Neural cell (in vitro differentiated cells): Measurements from ENCODE around the gene KMT5B. TPM values are rescaled to one million over a fixed set of nuclear protein-coding genes. Genes with fewer than 3 reads are reported as not detected.

ENCODE experiments used
- H2AFZ ChIP-seq: fragments of 200-600, 300-800 bp; sonication (generic), shearing (Covaris generic); 2 replicates; pipeline ENCODE4 v1.6.0; 2014; ENCODE audit warnings: low read depth, mild to moderate bottlenecking, antibody characterized with exemption, low read length, moderate library complexity
- H3F3A ChIP-seq: fragments of 200-600 bp; shearing (Covaris generic); 2 replicates; pipeline ENCODE4 v1.6.1; 2016; ENCODE audit warnings: mild to moderate bottlenecking, moderate library complexity, mixed read lengths, antibody characterized with exemption, low read length; ENCODE audit not compliant: insufficient read depth, poor library complexity, severe bottlenecking
- H3K27ac ChIP-seq: fragments of 200-600, 300-800 bp; sonication (generic), shearing (Covaris generic); 2 replicates; pipeline ENCODE4 v1.5.1; 2014; ENCODE audit warnings: mild to moderate bottlenecking, low read length, moderate library complexity
- H3K27me3 ChIP-seq: fragments of 300-800, 200-600 bp; sonication (generic), shearing (Covaris generic); 2 replicates; pipeline ENCODE4 v1.6.0; 2014; ENCODE audit warnings: mild to moderate bottlenecking, low read depth, low read length, moderate library complexity; ENCODE audit not compliant: insufficient read depth
- H3K36me3 ChIP-seq: fragments of 300-800, 200-600 bp; sonication (generic), shearing (Covaris generic); 2 replicates; pipeline ENCODE4 v1.5.1; 2014; ENCODE audit warnings: mild to moderate bottlenecking, antibody characterized with exemption, low read length, moderate library complexity; ENCODE audit not compliant: insufficient read depth
- H3K4me2 ChIP-seq: fragments of 300-800, 200-600 bp; sonication (generic), shearing (Covaris generic); 2 replicates; pipeline ENCODE4 v1.6.0; 2014; ENCODE audit warnings: mild to moderate bottlenecking, low read length
- H3K4me3 ChIP-seq: fragments of 300-800, 200-600 bp; sonication (generic), shearing (Covaris generic); 2 replicates; pipeline ENCODE4 v1.5.1; 2014; ENCODE audit warnings: mild to moderate bottlenecking, low read length, moderate library complexity
- H3K79me2 ChIP-seq: fragments of 200-600 bp; shearing (Covaris generic); replicated peaks from 2 replicates; pipeline ENCODE4 v1.6.0; 2014; ENCODE audit warnings: mild to moderate bottlenecking, low read length, moderate library complexity; ENCODE audit not compliant: insufficient read depth
- H3K9ac ChIP-seq: fragments of 300-800, 200-600 bp; sonication (generic), shearing (Covaris generic); 2 replicates; pipeline ENCODE4 v1.6.1; 2016; ENCODE audit warnings: mild to moderate bottlenecking, low read length, mixed read lengths
- H3K9me2 ChIP-seq: fragments of 200-600 bp; shearing (Covaris generic); 2 replicates; pipeline ENCODE4 v1.6.1; 2016; ENCODE audit warnings: mild to moderate bottlenecking, low read length, mixed read lengths; ENCODE audit not compliant: insufficient read depth
- H3K9me3 ChIP-seq: fragments of 200-600, 300-800 bp; sonication (generic), shearing (Covaris generic); 2 replicates; pipeline ENCODE4 v1.6.1; 2016; ENCODE audit warnings: mild to moderate bottlenecking, mixed run types, low read length, moderate library complexity, mixed read lengths
- H4K20me1 ChIP-seq: fragments of 200-600 bp; shearing (Covaris generic); 2 replicates; pipeline ENCODE4 v1.6.1; 2016; ENCODE audit warnings: mild to moderate bottlenecking, mixed run types; ENCODE audit not compliant: insufficient read depth
- CTCF ChIP-seq: fragments of 450-650 bp; IDR thresholded peaks from 2 replicates; pipeline ENCODE4 v1.5.1; 2014; ENCODE audit warnings: antibody characterized with exemption, mild to moderate bottlenecking, moderate library complexity; ENCODE audit not compliant: poor library complexity, severe bottlenecking
- EP300 ChIP-seq: fragments of 450-650 bp; conservative IDR thresholded peaks from 2 replicates; pipeline ENCODE4 v1.6.1; 2014; ENCODE audit warnings: antibody characterized with exemption, mild to moderate bottlenecking, moderate library complexity; ENCODE audit not compliant: poor library complexity, severe bottlenecking
- EZH2 ChIP-seq: fragments of 200-600, 300-800 bp; shearing (Covaris generic), sonication (generic); IDR thresholded peaks from 2 replicates; pipeline ENCODE4 v1.6.1; 2014; ENCODE audit warnings: antibody characterized with exemption, low read length, borderline replicate concordance, mild to moderate bottlenecking; ENCODE audit not compliant: insufficient read depth, poor library complexity, severe bottlenecking
- MXI1 ChIP-seq: fragments of 450-650 bp; conservative IDR thresholded peaks from 2 replicates; pipeline ENCODE4 v1.6.1; 2014; ENCODE audit warnings: antibody characterized with exemption, mild to moderate bottlenecking; ENCODE audit not compliant: poor library complexity, severe bottlenecking
- POLR2AphosphoS5 ChIP-seq: IDR thresholded peaks from 2 replicates; pipeline ENCODE4 v1.6.1; 2012
- RAD21 ChIP-seq: fragments of 450-650 bp; conservative IDR thresholded peaks from 2 replicates; pipeline ENCODE4 v1.6.1; 2014; ENCODE audit warnings: antibody characterized with exemption, mild to moderate bottlenecking, moderate library complexity
- REST ChIP-seq: IDR thresholded peaks from 2 replicates; pipeline ENCODE4 v1.6.1; 2012; ENCODE audit warnings: borderline replicate concordance
- SMC3 ChIP-seq: fragments of 450-650 bp; conservative IDR thresholded peaks from 2 replicates; pipeline ENCODE4 v1.6.1; 2014; ENCODE audit warnings: antibody characterized with exemption, mild to moderate bottlenecking, moderate library complexity; ENCODE audit not compliant: poor library complexity
- TAF1 ChIP-seq: IDR thresholded peaks from 2 replicates; pipeline ENCODE4 v1.6.1; 2012; ENCODE audit warnings: low read depth
- polyA plus RNA-seq: library from polyadenylated mRNA; depleted of rRNA; stranded (reverse); fragments of >200 nt; gene quantifications from 2 replicates; pipeline ENCODE4 v1.2.3, GENCODE V29; 2014

Gene KMT5B
- polyA plus RNA-seq, 1 donor from 2014 or later: 107 TPM

DNA sequence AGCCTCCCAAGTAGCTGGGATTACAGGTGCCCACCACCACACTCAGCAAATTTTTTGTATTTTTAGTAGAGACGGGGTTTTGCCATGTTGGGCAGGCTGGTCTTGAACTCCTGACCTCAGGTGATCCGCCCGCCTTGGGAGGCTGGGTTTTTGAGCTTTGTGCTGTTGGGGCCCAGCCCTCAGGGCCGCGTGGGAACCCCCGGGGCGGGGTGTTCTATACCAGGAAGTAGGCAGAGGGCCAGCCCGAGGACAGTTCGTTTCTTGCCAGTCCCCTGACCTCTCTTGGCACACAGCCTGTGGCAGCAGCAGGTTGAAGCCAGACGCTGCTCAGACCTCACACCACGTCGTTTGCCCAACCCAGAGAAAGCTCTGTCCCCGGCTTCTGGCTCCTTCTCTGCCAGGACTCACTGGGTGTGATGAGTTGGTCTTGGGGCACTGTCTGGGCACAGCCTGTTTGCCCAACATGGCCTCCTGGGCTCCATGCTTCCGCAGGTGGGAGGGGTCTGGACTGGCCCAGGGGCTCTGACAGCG lies 67.0 kb downstream of the KMT5B start:
- Histone ChIP-seq H3K9me3 (no peaks in the 10 kb centered on the region), H3K27me3 (no peaks in the 10 kb centered on the region), H3F3A (no peaks in the 10 kb centered on the region), H3K9ac (no peak overlapping the region), H3K27ac (no peak overlapping the region), H3K79me2 (no peaks in the 10 kb centered on the region), H3K4me2 (no peak overlapping the region), H2AFZ (no peak overlapping the region), H3K4me3 (no peak overlapping the region), H3K9me2 (no peaks in the 10 kb centered on the region), H3K36me3 (no peaks in the 10 kb centered on the region), H4K20me1 (no peaks in the 10 kb centered on the region)
- no peak for TF ChIP-seq REST
- TF ChIP-seq EP300: no peak
- TF ChIP-seq MXI1: no peak
- TF ChIP-seq RAD21: no peak
- TF ChIP-seq SMC3: no peak
- TF ChIP-seq TAF1: no peak
- TF ChIP-seq EZH2: no peak
- no peak for TF ChIP-seq POLR2AphosphoS5

- no peaks in the 10 kb centered on the region for H4K20me1 ChIP-seq
- no peaks in the 10 kb centered on the region for H3K79me2 ChIP-seq
- H3F3A ChIP-seq: no peaks in the 10 kb centered on the region
- no peaks in the 10 kb centered on the region for H3K36me3 ChIP-seq
- no peak overlapping the region for H3K4me2 ChIP-seq
- no peaks in the 10 kb centered on the region for H3K9me3 ChIP-seq
- H2AFZ ChIP-seq: no peak overlapping the region
- H3K9me2 ChIP-seq: no peaks in the 10 kb centered on the region
- no peaks in the 10 kb centered on the region for H3K27me3 ChIP-seq
- TF ChIP-seq REST (no peak), POLR2AphosphoS5 (no peak), TAF1 (no peak), RAD21 (no peak), MXI1 (no peak), EP300 (no peak), SMC3 (no peak), EZH2 (no peak), CTCF (no peak)
- no peak overlapping the region for H3K4me3 ChIP-seq
- no peak overlapping the region for H3K27ac ChIP-seq
- H3K9ac ChIP-seq: no peak overlapping the region
These were observed 67.8 kb downstream of the KMT5B start for GRCh38 chr11:68145120-68145866.
